ENCODE measurements around the gene BMP10.

Gene BMP10

DNA sequence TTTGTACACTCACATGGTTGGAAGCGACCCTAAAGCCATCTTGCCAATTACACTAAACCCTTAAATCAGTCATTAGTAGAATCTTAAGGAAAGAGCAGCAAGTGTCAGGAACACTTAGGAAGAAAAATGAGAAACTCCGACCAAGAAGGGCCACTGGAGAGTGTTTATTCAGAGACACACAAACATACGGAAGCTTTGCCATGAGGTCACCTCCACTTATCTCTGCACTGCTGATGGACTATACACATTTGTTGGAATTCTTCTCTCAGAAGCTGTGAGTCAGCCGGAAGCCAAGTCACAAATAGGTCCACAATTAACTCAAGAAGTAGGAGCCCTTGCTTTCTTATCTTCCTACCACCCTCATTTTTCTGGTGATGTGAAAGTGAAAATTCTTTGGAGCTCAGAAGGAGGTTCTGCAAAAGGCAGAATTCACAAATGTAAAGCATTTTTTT is 21.6 kb downstream of the BMP10 start:
- DNase-seq = no peak

DNA sequence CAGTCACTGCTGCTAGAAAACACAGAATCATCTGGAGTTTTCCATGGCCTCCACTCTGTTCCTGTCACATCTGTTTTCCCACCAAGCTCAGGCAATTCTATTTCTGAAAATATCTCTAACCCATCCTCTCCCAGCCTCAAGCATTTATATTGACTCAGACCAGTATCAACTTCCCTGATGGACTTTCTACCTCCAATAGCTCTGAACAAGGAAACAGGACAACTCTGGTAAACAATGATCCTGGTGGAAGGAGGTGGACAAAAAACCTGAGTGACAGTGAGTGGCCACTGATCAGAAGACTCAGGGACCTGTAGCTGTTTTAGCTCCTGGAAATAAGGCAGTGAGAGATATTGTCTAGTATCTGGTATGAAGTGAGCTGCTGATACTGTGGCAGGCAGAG is 23.4 kb downstream of the BMP10 start:
- DNase-seq = no peak

DNA sequence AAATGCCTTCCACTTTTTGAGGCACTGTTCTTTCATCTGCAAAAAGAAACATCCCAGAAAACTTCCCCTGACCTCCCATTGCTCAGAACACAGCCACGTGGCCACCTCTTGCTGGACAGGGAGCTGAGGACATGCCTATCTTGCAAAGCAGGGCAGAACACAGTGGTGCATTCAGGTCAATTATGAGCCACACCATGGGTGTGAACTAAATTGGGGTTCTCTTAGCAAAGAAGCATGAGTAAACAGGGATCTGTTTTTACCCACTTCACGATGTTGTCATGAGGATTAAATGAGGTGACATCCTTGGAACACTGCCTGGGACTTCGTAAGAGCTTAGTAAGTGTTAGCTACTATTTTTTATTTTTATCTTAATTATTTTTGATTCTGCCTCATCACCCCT is 25.1 kb downstream of the BMP10 start:
- no peak for DNase-seq

DNA sequence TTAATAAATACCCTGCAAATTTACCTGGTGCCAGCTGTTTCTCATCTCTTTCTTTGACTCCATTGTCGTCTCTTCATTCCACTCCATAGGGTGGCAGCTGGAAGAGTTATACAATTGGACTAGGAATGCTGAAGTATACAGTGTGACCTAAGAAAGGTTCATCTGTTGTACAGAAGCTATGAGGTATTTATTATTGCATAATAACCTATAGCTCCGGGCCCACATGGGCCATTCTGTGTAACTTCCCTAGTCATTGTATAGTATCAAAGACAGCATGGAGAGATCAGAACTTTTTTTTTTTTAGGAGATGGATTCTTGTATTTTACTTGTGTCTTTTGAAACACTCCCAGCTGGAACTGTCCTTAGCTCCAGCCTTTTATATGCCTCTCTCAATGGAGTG is 26.2 kb downstream of the BMP10 start:
- no peak for DNase-seq

DNA sequence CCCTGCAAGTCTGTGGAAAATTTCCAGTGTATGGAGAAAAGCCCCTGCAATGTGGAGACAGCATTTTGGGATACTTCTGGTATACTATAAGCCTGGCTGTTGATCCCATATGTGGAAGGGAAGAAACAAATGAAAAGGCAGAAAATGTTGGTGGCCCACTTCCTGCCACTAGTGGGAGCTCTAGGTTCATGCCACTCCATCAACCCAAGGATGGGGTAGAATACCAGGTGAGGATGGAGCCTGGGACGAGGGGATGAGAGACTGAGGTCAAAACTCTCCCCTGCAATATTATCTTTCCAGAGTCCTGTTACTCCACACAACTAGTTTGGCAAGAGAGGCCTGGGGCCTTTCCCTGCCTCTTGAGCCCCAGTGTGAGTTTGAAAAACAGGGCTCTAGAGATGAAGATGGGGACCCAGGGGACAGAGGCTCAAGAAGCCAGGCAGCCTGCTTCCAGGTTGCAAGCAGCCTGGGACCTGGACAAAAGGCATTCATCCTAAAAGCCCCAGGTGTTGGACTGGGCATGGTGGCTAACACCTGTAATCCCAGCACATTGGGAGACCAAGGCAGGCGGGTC is 31.9 kb downstream of the BMP10 start:
- DNase-seq = peak; percentile 4

DNA sequence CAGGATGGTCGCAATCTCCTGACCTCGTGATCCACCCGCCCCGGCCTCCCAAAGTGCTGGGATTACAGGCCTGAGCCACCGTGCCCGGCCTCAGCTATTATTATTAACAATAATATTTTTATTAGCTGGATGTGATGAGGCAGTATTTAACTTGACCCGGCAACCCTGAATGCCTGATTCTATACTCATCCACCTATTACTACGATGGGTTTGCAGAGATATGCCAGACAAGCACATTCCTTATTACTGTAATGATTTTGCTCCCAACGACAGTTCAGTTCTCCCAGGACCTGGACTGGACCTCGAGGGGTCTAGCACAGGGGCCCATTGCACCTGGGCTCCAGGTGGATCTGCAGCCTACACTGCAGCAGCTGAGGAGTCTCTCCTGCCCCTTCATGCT is 32.6 kb downstream of the BMP10 start:
- DNase-seq = no peak

DNA sequence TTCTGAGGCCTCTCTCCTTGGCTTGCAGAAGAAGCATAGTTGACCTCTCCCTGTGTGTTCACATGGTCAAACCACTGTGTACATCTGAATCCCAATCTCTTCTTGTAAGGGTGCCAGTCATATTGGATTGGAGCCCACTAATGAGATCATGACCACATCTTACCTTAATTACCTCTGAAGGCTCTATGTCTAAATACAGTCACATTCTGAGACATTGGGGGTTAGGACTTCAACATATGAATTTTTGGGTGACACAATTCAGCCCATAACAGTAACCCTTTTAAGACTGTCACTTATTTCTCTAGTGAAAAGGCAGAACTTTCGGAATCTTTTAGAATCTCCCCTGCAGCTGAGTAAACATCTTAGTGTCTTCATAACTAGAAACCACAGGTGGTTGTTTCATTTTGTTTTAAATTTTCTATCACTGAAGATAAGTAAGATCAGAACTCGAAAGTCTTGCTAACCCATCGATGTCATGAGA is 33.3 kb downstream of the BMP10 start:
- peak; percentile 32 for DNase-seq

DNA sequence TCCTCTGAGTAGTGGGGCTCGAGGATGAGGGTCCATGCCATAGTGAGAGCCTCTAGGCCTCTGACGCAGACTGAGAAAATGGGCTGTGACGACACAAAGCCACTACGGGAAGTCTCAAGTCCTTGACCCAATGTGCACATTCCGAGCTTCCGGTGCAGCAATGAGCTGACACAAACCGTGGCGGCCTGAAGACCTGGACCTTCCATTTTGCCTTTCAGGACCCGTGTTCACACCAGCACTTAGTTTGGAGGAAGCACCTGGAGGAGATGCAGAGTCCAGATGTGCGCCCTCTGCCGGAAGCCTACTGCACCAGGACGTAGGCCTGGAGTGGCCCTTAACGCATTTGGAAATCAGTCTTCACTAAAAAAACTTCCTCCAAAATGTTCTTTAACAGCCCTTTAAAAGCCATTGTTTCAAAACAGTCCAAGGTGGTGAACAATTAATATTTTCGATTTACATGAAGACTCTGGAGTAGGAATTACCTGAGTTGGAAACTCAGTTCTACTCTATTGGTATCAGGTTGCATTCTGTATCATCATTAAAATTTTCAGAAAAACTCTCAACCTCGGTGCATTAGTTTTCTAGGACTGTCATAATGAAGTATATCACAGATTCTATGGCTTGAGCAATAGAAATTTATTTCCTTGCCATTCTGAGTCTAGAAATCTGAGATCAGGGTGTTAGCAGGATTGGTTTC is 33.9 kb downstream of the BMP10 start:
- DNase-seq = no peak

DNA sequence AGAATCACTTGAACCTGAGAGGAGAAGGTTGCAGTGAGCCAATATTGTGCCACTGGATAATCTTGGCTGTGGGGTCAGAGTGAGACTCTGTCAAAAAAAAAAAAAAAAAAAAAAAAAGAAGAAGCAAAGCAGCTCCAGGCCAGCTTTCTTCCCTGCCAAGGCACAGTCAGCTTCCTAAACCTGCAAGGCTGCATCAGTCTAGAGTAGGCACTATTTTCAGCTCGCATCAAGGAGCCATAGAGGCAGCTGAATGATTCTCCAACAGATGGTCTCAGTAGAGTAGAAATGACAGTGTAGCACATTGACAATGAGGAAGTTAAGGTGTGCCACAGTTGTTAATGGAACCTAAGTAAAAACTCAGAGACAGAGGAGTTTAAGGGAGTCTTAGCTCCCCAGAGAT is 35.6 kb downstream of the BMP10 start:
- DNase-seq = no peak

DNA sequence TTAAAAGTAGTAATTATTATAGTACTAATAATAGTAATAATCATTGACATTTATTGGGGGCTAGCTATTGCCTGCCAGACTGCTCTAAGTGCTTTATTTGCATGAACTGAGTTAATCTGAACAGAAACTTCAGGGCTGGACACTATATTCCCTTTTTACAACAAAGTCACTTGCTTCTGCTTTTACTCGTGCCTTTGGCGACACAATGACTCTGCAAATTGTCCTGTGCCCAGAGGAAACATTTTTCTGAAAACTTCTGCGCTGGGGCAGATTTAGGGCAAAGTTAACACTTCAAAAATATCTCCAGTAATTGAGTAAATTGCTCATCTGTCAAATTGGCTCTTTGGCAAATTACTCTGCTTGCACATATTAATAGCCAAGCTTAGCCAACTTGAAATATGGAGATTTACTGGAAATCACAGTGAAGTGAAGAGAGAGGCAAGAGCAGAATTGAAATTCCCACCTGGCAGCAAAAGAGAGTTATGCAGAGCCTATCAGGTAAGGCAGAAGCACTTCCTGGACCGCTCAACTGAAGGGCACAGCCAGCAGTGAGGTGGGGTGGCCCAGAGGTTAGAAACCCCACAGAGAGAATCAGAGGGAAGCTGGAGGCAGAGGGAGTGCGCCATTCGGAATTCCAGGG is 36.3 kb downstream of the BMP10 start:
- no peak for DNase-seq

DNA sequence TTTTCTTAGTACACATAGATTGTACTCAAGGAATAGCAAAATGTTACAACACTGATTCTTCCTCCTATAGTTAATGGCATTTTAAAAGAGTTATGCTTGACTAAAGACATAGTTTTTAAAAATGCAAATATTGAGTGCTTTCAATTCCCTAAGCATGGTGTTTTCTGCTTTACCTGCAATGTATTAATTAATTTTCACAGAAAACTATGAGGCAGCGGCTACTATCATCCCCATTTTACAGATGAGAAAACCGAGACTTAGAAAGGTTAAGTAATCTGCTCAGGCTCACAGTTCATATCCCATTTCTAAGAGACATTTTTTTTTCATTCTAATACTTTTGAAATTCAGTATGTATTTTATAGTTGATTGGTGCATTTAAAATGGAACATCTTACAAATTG is 38.0 kb downstream of the BMP10 start:
- DNase-seq = no peak

DNA sequence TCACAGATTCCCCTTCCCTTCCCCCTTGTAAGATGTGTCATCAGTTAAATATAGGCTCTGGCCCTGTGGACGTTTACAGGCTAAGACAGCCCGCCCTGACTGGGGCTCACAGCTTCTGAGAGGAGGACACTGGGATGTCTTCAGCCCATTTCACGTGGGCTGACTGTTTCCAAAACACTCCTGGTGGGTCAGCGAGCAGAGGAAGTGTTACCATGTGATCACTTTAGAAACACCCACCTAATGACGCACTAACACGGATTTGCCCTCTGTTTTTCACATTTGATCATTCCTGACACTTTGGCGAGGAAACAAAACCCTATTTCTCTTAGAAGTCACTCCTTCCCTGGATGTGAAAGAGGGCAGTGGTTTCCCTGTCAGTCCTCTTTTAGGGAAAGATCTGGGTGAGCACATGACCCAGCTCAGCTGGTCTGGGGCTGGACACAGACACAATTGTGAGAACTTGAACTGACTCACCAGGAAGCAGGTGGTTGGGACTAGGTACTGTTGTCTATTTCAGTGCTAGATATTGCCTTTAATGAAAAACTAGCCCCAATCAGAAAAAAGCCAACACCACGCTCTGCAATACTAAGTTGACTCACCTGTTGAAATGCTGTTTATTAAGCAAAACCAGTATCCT is 38.8 kb downstream of the BMP10 start:
- no peak for DNase-seq

DNA sequence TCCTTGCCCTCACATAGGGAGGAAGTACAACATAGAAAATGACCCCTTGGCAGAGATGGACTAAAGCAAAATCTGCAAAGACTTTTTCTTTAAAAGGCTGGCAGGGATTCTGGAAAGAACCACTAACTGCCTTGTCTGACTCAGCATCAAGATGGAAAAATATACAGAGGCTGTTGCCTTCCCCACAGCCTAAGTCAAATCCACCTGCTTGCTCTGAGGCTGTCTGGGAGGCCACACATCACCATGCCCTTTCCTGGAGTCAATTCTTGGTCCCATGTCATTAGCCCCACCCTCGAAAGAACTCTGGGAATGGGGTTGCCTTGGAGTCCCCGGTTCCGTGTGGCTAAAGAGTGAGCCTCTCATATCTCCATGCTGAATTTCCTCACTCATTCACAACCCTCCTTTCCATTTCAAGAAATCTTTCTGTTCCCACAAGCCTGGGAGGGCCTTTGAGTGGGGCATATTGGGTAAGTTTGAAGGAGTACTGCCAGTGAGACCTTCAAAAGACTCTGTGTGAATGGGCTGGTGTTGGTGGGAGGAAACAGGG is 39.4 kb downstream of the BMP10 start:
- no peak for DNase-seq

DNA sequence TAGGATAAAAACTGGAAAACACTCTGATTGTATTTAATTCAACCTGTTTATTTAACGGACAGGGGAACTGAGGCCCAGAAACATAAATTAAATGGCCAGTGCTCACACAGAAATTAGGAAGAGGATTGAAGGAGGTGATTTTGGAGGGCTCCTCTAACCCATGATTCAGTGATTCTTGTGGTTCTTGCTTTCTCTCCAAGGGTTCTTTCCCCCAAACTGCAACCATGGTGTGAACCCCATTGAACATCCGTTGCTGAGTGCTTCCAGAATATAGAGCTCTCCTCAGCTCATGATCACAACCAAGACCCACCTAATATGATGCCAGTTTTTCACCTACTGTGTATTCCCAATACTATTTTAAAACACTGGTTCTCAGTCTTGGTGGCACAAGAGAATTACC is 41.4 kb downstream of the BMP10 start:
- DNase-seq = no peak

DNA sequence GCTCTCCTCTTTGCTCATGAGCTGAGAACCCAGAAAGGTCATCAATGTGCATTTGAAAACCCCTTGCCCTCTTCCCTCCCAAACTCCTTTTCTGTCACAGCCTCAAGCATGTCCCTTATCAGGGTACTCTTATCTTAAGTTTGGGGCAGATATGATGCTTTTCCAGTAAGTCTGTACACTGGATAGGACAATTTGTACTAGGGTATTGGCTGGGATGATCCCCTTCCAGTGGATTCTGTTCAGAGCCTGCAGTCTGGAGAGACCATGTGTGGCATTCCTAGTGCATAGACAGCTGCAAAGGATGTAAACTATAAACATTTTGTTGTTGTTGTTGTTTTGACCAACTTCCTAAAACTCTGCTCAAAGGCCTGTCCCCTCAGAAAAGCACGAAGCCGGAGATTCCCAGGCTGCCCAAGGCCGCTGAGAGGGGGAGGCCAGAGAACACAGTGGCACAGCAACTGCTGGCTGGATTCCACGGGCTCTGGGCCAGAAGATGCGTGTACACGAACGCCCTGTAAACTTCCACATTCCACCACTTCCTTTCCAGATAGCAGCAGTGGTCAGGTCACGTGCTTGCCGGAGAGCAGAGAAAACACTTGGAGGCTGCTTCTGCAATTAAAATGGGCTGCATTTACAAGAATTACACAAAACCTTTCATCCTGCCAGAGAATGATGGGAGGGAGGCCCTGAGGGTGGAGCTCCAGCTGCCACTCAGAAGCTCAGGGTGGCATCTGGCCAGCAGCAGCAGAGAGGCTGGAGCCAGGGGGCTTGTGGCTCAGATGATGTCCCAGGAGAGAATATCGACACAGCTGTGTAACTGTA is 42.1 kb downstream of the BMP10 start:
- peak; percentile 86 for DNase-seq

DNA sequence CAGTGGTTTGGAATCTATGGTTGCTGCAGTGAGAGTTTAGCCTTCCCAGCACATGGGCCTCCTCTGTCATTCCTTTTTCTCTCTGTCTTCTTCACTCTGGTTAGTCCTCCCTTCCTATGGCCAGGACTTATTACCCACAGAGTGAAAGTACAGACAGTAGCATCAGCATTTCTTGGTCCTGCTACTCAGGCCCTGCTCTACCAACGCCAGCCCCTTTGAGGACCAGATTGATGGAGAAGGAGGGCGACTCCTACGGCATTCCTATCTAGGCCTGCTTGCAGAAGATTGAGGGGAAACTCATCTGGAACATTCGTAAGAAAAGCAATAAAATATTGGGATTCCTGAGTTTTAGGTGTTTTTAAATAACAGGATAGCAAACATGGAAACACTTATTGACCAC is 43.5 kb downstream of the BMP10 start:
- DNase-seq = no peak

DNA sequence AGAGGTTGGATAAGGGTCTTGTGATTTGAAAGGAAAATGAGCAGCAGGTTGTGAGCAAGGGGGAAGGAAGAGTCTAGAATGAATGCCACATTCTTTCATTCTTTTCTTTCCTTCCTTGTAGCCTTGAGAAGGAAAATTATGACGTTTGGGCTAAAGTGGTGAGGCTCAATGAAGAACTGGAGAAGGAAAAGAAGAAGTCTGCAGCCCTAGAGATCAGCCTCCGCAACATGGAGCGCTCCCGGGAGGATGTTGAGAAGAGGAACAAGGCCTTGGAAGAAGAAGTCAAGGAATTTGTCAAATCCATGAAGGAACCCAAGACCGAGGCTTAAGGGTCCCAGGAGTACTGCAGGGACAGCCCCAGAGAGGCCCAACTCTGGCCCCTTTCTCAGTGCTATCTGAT is 45.3 kb downstream of the BMP10 start:
- no peak for DNase-seq

DNA sequence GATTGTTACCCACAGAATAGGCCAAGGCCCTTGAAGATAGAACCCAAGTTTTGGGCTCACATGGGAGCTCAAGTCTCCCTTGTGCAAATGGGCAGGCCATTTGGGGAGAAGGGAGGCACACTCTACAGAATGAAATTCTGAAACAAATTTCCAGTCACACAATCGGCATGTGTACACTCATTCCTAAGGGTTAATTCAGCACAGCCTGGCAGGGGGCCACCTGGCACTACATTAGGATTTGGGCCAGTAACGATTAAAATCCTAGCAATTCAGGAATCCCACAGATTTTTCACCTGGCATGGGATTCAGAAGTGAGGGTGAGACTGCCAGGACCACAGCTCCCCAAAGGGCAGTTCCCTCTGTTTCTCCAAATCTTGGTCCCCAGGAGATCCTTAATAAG is 46.4 kb downstream of the BMP10 start:
- no peak for DNase-seq

DNA sequence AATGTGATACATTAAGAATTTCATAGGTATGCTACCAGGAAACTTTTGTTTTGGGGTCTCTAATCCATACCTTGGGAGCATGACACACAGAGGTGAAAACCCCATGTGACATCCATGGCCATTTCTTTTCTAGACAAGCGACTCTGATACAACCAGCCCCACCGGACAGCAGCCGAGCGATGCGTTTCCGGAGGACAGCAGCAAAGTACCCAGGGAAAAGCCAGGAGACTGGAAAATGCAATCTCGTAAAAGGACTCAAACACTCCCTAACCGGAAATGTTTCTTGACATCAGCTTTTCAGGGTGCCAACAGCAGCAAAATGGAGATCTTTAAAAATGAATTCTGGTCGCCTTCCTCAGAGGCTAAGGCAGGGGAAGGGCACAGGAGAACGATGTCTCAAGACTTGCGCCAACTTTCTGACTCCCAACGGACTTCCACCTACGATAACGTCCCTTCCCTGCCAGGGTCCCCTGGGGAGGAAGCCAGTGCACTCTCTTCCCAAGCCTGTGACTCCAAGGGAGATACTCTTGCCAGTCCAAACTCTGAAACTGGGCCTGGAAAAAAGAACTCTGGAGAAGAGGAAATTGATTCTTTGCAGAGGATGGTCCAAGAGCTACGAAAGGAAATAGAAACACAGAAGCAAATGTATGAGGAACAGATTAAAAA is 48.9 kb downstream of the BMP10 start:
- no peak for DNase-seq

DNA sequence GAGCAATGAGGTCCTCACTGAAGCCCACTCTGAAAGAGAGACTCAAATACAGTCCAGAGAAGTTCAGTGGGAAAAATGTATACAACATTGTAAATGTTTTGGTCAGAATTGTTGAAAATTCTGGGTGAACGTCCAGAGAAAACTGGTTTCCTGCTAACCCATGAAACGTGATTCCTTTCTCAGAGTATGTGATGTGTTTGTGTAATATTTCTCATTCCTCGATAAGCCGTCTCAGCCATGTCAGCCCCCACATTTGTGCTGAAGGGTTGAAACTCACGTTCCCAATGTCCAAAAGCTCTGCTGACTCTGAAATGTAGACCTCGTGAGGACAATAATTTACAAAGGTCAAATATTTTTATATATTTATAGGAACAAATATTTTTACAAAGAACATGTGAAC is 51.6 kb downstream of the BMP10 start:
- DNase-seq = no peak

DNA sequence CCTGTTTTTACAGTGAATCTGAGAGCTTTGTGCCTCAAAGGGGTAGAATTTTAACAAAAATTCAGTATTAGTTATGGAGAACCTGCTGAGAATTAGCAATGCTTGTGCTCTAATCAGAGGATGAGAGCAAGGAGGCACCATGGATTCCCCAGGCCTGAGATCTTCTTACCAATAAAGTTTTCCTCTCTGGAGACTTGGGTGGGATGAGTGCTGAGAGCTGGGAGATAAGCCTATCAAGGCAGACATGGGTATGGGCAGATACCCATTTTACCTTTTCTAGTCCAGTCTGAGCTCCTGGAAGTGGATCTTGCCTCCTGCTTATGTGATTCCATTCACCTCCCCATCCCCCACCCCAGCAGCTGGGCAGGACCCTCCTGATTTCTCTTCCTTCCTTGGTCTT is 53.9 kb downstream of the BMP10 start:
- no peak for DNase-seq

Data from NCI-H2029 treated with DMSO at 0.1 percent for 48 hours (cell line).